HG03025 (cell line): ENCODE measurements around the gene CCDC141.

Experiments used
- ATAC-seq: cut with Tn5 transposase; IDR thresholded peaks from one replicate; pipeline ENCODE4 v1.9.1; 2021; ENCODE audit warnings: mild to moderate bottlenecking, moderate library complexity; ENCODE audit not compliant: unreplicated experiment, low FRiP score

CCDC141 gene

DNA sequence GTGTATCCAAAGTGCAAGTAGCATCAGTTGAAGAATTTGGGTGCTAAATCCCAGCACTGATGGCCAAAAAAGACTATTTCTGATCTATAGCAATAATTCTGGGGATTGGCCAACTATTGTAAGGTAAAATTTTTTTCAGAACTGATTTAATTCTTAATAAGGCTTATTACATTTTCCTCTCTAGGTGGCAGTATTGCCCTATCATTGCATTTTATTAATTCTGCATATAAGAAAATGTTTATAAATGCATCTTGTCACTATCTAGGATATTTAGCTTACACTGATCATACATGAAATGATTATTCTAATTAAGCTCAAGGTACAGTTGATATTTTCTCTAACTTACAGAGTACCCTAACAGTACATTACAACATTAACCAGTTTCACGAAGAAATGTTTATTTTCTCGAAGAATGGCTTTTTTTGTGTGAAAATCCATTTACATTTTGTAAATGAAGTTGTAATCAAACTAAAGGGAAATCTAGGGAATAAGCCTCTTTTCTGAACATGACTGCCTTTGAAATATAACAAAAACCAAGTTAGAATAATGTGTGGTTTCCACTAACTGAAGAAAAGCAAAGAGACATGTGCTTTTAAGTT, 253.8 kb downstream of the CCDC141 start:
- no peak for ATAC-seq

DNA sequence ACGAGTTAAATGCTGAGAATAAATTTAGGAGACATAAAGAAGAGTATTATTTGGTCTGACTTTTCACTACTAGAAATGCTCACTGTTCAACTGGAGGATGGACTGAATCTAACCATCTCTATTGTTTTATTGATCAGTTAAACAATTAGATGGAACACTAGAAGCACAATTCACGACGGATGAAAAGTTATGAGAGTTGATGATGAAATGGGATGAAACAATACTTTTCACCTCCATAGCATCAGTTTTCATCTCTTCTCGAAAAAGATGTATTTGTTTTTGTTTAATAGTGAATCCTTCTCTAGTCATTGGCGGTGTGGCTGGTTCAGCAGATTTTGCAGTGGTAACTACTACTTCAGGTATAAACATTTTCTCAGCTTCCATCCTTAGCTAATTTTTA, 262.0 kb downstream of the CCDC141 start:
- ATAC-seq: no peak

DNA sequence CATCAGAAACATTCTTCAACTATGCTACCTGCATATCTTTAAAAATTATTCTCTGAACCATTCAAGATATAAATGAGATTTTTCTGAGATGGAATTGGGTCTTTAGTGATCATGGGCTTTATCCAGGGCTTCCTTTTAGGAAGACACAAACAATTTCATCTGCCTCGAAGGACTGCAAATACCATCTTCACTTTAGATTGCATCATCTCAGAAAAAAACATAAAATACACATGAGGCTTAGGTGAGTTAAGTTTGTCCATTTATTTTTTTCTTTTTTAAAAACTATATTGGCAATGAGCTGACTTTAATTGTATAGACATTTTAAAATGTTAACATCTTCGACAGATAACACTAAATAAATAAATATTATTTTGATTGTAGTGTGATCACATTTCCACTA, 262.8 kb downstream of the CCDC141 start:
- no peak for ATAC-seq

DNA sequence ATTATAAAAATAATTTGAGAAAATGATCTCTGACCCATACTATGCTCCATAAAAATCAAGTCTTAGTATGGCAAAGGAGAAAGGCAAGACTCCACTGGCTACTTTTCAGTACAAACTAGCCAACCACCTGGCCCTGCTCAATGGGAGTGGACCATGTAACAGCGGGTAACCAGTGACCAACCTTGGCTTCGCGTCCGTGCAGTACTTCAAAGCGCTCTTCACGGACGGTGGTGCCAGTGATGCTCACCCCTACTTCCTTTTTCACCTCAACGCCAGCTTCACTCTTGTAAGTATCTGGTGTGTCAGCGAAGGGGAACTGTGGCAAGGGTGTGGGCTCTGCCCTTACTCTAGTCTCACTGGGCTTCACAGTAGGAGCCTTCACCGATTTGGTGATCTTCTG, 266.0 kb downstream of the CCDC141 start:
- ATAC-seq: no peak

DNA sequence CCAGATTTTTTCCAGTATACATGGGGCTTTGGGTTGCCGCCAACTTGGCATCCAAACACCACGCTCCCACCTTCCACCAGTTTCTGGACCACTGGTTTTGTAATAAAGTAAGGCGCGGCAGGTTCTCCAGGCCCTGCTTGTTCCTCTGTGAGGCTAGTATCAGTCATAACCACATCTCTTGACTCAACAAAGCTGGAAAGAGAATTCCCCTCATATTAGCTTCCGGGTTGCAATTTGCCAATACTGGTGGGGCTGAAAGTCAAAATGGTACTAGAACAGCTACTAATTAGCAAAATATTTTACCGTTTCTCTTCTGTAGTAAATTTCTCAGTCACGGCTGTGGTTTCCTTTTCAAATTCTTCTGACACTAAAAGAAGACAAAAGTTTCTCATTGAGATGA, 267.7 kb downstream of the CCDC141 start:
- no peak for ATAC-seq
